ACC112 (cell line): ENCODE results near the gene IGLL5.

Experiments
- H2AFZ ChIP-seq: fragments of 200-600 bp; sonication (generic); one replicate; pipeline ENCODE4 v1.6.0; 2017; ENCODE audit warnings: antibody characterized with exemption, low read length; ENCODE audit not compliant: unreplicated experiment
- H3K27ac ChIP-seq: fragments of 200-600 bp; sonication (generic); 2 replicates; pipeline ENCODE4 v1.5.1; 2014; ENCODE audit warnings: low read depth, mild to moderate bottlenecking, antibody characterized with exemption, low read length, moderate library complexity
- H3K27me3 ChIP-seq: fragments of 200-600 bp; sonication (generic); 2 replicates; pipeline ENCODE4 v1.6.1; 2014; ENCODE audit warnings: mild to moderate bottlenecking, antibody characterized with exemption, low read length, moderate library complexity, mixed read lengths; ENCODE audit not compliant: insufficient read depth
- H3K36me3 ChIP-seq: fragments of 200-600 bp; sonication (generic); 2 replicates; pipeline ENCODE4 v1.6.1; 2016; ENCODE audit warnings: mild to moderate bottlenecking, antibody characterized with exemption, low read length, moderate library complexity, mixed read lengths; ENCODE audit not compliant: insufficient read depth
- H3K4me1 ChIP-seq: fragments of 200-600 bp; sonication (generic); one replicate; pipeline ENCODE4 v1.6.1; 2016; ENCODE audit warnings: low read length, mixed read lengths; ENCODE audit not compliant: insufficient read depth, unreplicated experiment, control insufficient read depth
- H3K4me3 ChIP-seq: fragments of 200-600 bp; sonication (generic); 2 replicates; pipeline ENCODE4 v1.5.1; 2014; ENCODE audit warnings: mild to moderate bottlenecking, low read depth, low read length
- H3K79me2 ChIP-seq: fragments of 200-600 bp; sonication (generic); one replicate; pipeline ENCODE4 v1.6.0; 2016; ENCODE audit warnings: low read length; ENCODE audit not compliant: control insufficient read depth, unreplicated experiment, insufficient read depth

Gene IGLL5

DNA sequence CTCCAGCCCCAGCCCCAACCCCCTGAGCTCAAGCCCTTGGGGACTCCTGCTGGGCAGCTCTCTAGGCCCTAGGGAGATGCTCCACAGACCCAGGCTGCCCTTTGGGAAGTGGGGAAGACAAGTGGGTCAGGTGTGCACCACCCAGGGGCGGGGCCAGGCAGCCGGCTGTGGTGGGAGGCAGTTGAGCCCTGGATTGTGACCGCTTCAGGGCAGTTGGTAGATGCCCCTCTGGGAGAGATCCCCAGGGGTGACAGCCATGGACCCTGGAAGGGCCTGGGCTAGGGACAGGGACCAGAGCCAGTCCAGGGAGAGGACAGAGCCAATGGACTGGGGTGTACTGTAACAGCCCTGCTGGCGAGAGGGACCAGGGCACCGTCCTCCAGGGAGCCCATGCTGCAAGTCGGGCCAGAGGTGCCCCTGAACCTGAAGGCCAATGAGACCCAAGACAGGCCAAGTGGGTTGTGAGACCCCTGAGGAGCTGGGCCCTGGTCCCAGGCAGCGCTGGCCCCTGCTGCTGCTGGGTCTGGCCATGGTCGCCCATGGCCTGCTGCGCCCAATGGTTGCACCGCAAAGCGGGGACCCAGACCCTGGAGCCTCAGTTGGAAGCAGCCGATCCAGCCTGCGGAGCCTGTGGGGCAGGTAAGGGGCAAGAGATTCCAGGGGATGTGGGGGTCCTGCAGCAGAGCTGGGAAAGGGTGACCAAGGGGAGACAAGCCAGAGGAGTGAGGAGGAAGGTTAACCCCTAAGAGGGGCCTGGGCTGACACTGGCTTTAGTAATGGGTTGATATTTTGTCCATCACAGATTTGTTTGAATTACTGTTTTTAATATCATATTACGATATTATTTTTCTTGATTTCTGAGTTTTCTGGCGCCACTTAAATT is at the start of gene IGLL5:
TSS of gene IGLL5 (plus strand) at position 196 of the 883 bp plus-strand sequence. CDS start at position 434, 238 bp downstream.
- Histone ChIP-seq H3K4me1 (no peaks in the 10 kb centered on the region), H3K79me2 (no peaks in the 10 kb centered on the region), H3K36me3 (no peaks in the 10 kb centered on the region), H3K27me3 (peaks cover 17% of the 10 kb centered on the region; the same call in 1 of the 2 replicates), H3K27ac (no peak within 1 kb of the TSS), H2AFZ (no peak within 1 kb of the TSS), H3K4me3 (no peak within 1 kb of the TSS)

DNA sequence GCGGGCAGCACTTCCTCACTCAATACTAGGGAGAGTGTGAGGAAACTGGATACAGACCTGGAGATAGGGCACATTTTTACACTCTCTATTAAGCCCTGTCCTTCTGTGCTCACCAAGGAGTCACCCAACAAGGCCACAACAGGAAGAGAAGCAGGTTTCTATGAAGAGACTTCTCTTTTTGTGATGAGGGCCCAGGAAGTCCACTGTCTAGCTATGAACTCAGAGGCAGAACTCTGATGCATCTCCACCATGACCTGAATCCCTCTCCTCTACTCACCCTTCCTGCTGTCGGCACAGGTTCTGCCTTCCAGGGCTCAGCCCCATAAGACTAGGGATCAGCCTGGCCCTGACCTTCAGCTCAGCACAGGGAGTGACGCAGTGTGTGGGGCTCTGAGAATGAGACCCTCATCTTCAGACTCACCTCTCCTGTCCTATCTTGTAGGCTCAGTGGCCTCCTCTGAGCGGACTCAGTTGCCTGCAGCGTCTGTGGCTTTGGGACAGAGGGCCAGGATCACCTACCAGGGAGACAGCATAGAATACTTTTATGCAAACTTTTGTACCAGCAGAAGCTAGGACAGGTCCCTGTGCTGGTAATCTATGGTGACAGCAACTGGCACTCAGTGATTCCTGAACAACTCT is 49.3 kb upstream of the IGLL5 start:
- no peak overlapping the region for H3K27ac ChIP-seq
- H2AFZ ChIP-seq: no peak overlapping the region
- no peaks in the 10 kb centered on the region for H3K79me2 ChIP-seq
- no peak overlapping the region for H3K4me3 ChIP-seq
- H3K27me3 ChIP-seq: peaks cover 44% of the 10 kb centered on the region
- no peaks in the 10 kb centered on the region for H3K4me1 ChIP-seq
- no peaks in the 10 kb centered on the region for H3K36me3 ChIP-seq

DNA sequence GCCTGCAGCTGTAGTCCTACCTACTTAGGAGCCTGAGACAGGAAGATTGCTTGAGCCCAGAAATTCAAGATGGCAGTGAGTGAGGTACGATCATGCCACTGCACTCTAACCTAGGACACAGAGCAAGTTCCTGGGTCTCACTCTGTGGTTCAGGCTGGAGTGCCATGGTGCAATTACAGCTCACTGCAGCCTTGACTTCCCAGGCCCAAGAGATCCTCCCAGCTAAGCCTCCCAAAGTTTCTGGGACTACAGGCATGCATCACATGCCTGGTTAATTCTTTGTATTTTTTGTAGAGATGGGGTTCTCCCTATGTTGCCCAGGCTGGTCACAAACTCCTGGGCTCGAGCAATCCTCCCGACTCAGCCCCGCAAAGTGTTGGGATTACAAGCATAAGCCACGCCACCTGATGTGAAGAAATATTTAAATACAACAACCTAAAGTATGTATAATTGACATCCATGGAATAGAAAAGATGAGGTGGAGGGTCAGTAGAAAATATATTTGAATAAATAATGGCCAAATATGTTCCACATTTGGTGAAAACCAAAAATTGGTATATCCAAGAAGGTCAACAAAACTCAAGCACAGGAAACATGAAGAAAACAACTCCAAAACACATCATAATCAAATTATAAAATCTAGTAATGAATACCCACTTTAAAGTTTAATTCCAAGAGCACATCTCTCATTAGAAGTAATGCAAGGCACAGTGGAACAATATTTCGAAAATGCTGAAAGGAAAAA is 47.9 kb upstream of the IGLL5 start:
- Histone ChIP-seq H3K27ac (no peak overlapping the region), H3K79me2 (no peaks in the 10 kb centered on the region), H3K4me3 (no peak overlapping the region), H3K4me1 (no peaks in the 10 kb centered on the region), H2AFZ (no peak overlapping the region), H3K27me3 (peaks cover 48% of the 10 kb centered on the region), H3K36me3 (no peaks in the 10 kb centered on the region)

DNA sequence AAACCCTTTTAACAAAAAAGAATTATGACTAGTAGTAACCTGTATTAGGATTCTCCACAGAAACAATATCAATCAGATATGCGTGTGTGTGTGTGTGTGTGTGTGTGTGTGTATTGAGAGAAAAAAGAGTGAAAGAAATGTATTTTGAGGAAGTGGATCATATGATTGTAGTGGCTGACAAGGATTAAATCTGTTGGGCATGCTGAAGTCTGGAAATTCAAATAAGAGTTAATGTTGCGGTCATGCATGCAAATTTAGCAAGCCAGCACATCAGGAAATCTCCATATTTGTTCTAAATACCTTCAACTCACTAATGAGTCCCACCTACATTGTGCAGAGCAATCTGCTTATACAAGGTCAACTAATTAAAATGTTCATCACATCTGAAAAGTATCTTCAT is 46.8 kb upstream of the IGLL5 start:
- H3K27me3 ChIP-seq: peaks cover 48% of the 10 kb centered on the region

DNA sequence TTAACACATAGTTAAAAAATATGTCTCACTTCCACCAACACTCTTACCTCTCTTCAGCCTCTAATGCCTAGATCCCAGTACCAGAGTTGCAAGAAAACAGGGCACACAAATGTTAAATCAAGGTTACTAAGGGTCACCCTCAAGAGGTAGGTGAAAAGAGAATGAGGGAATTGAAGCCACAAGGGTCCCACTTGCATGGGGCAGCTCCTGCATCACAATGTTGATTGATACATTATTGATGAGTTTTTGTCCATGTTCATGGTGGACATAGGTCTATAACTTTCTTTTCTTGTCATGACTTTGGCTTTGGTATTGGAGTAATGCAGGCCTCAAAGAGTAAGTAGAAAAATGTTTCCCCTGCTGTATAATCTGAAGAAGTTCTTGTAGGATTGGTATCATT is 46.0 kb upstream of the IGLL5 start:
- Histone ChIP-seq H3K4me1 (no peaks in the 10 kb centered on the region), H3K36me3 (no peaks in the 10 kb centered on the region), H3K79me2 (no peaks in the 10 kb centered on the region), H3K27me3 (peaks cover 44% of the 10 kb centered on the region), H3K4me3 (no peak overlapping the region), H3K27ac (no peak overlapping the region), H2AFZ (no peak overlapping the region)

More for the DNA sequence above, 46.8 kb upstream of the IGLL5 start:
- H3K4me3 ChIP-seq: no peak overlapping the region
- H3K36me3 ChIP-seq: no peaks in the 10 kb centered on the region
- no peak overlapping the region for H2AFZ ChIP-seq
- no peak overlapping the region for H3K27ac ChIP-seq
- H3K79me2 ChIP-seq: no peaks in the 10 kb centered on the region
- no peaks in the 10 kb centered on the region for H3K4me1 ChIP-seq

DNA sequence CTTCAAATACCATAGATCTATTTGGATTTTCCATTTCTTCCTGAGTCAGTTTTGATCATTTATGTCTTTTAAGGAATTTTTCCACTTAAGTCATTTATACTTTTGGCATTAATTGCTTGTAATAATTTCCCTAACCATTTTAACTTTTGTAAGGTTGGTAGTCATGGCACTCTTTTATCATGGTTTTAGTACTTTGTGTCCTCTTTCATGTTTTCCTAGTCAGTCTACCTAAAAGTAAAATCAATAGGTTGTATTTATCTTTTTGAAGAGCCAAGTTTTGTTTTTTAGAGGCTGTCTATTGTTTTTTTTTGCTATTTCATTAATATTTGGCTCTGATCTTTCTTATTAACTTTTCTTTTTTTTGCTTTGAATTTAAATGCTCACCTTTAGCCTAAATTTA is 45.5 kb upstream of the IGLL5 start:
- H3K79me2 ChIP-seq: no peaks in the 10 kb centered on the region
- peaks cover 46% of the 10 kb centered on the region for H3K27me3 ChIP-seq
- no peaks in the 10 kb centered on the region for H3K4me1 ChIP-seq
- no peak overlapping the region for H2AFZ ChIP-seq
- no peak overlapping the region for H3K4me3 ChIP-seq
- no peak overlapping the region for H3K27ac ChIP-seq
- no peaks in the 10 kb centered on the region for H3K36me3 ChIP-seq

DNA sequence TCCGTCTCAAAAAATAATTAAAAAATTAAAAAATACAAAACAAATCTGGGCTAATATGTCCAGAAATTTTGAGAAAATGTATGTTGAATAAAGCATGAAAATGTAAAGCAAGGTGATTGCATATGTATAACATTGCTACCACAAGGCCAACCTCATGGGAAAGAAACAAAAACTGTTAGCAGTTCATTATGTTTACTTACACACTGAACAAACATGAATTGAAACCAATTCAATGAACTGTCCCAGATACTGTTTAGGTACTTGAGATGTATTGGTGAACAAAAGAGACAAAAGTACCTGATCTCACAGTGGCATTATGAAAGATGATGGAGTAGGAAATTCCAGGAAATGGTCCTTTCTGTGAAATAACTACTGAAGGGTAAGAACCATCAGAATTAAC is 43.8 kb upstream of the IGLL5 start:
- Histone ChIP-seq H3K27me3 (peaks cover 53% of the 10 kb centered on the region), H3K36me3 (no peaks in the 10 kb centered on the region), H3K79me2 (no peaks in the 10 kb centered on the region), H3K4me1 (no peaks in the 10 kb centered on the region), H3K4me3 (no peak overlapping the region), H3K27ac (no peak overlapping the region), H2AFZ (no peak overlapping the region)

DNA sequence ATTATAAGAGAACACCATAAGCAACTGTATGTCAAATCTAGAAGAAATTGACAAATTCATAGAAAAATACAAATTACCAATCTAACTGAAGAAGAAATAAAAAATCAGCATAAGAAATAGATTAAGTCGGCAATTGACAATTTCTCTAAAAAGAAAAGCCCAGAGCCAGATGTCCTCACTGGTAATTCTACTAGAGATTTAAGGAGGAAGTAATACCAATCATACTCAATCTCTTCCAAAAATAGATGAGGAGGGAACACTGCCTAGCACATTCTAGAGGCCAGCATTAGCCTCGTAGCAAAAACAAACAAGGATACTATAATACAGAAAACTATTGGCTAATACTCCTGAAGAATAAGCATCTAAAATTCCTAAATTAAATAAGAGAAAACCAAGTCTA is 40.4 kb upstream of the IGLL5 start:
- no peaks in the 10 kb centered on the region for H3K79me2 ChIP-seq
- H3K4me1 ChIP-seq: no peaks in the 10 kb centered on the region
- H3K27ac ChIP-seq: no peak overlapping the region
- no peaks in the 10 kb centered on the region for H3K36me3 ChIP-seq
- no peak overlapping the region for H2AFZ ChIP-seq
- H3K4me3 ChIP-seq: no peak overlapping the region
- H3K27me3 ChIP-seq: peaks cover 38% of the 10 kb centered on the region

DNA sequence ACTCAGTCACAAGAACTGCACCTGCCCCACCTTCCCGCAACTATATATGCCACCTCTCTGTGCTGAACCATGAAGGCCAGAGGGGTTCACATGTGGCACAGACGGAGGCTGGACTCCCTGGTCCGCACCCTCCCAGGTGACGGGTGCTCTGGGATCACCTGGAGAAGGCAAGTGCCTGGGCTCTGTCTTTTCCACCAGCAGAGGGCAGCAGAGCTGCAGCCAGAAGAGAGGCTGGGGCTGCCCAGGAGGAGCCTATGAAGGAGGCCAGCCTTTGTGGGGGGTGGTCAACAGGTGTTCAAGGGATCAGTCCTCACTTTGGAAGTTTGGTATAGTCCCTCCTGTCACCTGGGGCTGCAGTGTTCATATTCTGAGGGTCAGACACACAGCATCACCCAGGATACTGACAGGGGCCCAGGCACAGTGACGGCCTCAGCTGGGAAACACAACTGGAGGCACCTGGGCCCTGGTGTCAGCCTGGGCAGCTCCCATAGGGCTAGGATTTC is 39.2 kb upstream of the IGLL5 start:
- Histone ChIP-seq H2AFZ (no peak overlapping the region), H3K79me2 (no peaks in the 10 kb centered on the region), H3K36me3 (no peaks in the 10 kb centered on the region), H3K27me3 (peaks cover 49% of the 10 kb centered on the region), H3K4me3 (no peak overlapping the region), H3K4me1 (no peaks in the 10 kb centered on the region), H3K27ac (no peak overlapping the region)
